Keratinocyte (primary cell): ENCODE data around the gene GRAMD1B. TPM values are rescaled to one million over a fixed set of nuclear protein-coding genes. Genes with fewer than 3 reads are reported as not detected.

ENCODE experiments used
- DNase-seq: peaks from one replicate; pipeline ENCODE4 v3.0.0-alpha.2; 2011; ENCODE audit warnings: low read depth, missing footprints, low spot score
- FAIRE-seq: peaks from 2 replicates; lab custom pipeline; 2011; peaks lifted over from hg19 to GRCh38; lab: Jason Lieb, UNC
- H2AFZ ChIP-seq: 2 replicates; pipeline ENCODE4 v1.6.0; 2012; ENCODE audit warnings: low read length, control low read depth, inconsistent platforms; ENCODE audit not compliant: control insufficient read depth
- H3K27ac ChIP-seq: 2 replicates; pipeline ENCODE4 v1.5.1; 2011; ENCODE audit warnings: low read length; ENCODE audit not compliant: control insufficient read depth, insufficient read depth
- H3K27me3 ChIP-seq: 3 replicates; pipeline ENCODE4 v1.6.0; 2011; ENCODE audit warnings: low read length; ENCODE audit not compliant: control insufficient read depth, insufficient read depth; ENCODE audit errors: extremely low read depth
- H3K36me3 ChIP-seq, 2 experiments: 2 replicates in 1 of 2; 3 replicates in 1 of 2; pipeline ENCODE4 v1.5.1; 2011; ENCODE audit warnings: low read length in 2 of 2, mild to moderate bottlenecking in 1 of 2; ENCODE audit not compliant: control insufficient read depth in 2 of 2, insufficient read depth in 2 of 2; ENCODE audit errors: extremely low read depth in 1 of 2
- H3K4me1 ChIP-seq: 3 replicates; pipeline ENCODE4 v1.5.1; 2011; ENCODE audit warnings: low read length; ENCODE audit not compliant: control insufficient read depth, insufficient read depth; ENCODE audit errors: extremely low read depth
- H3K4me2 ChIP-seq: 3 replicates; pipeline ENCODE4 v1.6.0; 2011; ENCODE audit warnings: low read depth, low read length; ENCODE audit not compliant: control insufficient read depth, insufficient read depth; ENCODE audit errors: extremely low read depth
- H3K4me3 ChIP-seq, 3 experiments: fragments of 200-600 bp in 1 of 3; sonication (generic) in 1 of 3; 2 replicates in 2 of 3; 3 replicates in 1 of 3; pipeline ENCODE4 v1.5.1; 2011 to 2016; ENCODE audit warnings: low read length in 3 of 3, mild to moderate bottlenecking in 3 of 3, control low read depth in 2 of 3, inconsistent platforms in 1 of 3, low read depth in 1 of 3, mixed read lengths in 1 of 3, mixed run types in 1 of 3, moderate library complexity in 1 of 3; ENCODE audit not compliant: control insufficient read depth in 2 of 3, insufficient read depth in 2 of 3; ENCODE audit errors: extremely low read depth in 1 of 3
- H3K79me2 ChIP-seq: 2 replicates; pipeline ENCODE4 v1.6.0; 2012; ENCODE audit warnings: low read length; ENCODE audit not compliant: control insufficient read depth, insufficient read depth
- H3K9ac ChIP-seq: 3 replicates; pipeline ENCODE4 v1.6.0; 2011; ENCODE audit warnings: low read length; ENCODE audit not compliant: control insufficient read depth, insufficient read depth; ENCODE audit errors: extremely low read depth
- H3K9me1 ChIP-seq: 3 replicates; pipeline ENCODE4 v1.6.0; 2011; ENCODE audit warnings: low read length; ENCODE audit not compliant: control insufficient read depth, insufficient read depth; ENCODE audit errors: extremely low read depth
- H3K9me3 ChIP-seq: 2 replicates; pipeline ENCODE4 v1.5.1; 2012; ENCODE audit warnings: low read depth, low read length; ENCODE audit not compliant: control insufficient read depth
- H4K20me1 ChIP-seq: 3 replicates; pipeline ENCODE4 v1.6.0; 2011; ENCODE audit warnings: low read length; ENCODE audit not compliant: control insufficient read depth, insufficient read depth; ENCODE audit errors: extremely low read depth
- EZH2 ChIP-seq: IDR thresholded peaks from one replicate; pipeline ENCODE4 v1.6.1; 2012; ENCODE audit warnings: inconsistent platforms, mild to moderate bottlenecking, low read length, moderate library complexity
- dilution Hi-C: fragments of 300-500 bp; cut with MboI; formaldehyde crosslinking; loops from one replicate; pipeline ENCODE4 v1.7.0; 2020; ENCODE audit warnings: low sequenced_read_pairs; ENCODE audit not compliant: extremely low pct_ligation_motif_present
- polyA plus RNA-seq, 5 experiments: library from polyadenylated mRNA; depleted of rRNA in 3 of 5; stranded (reverse) in 3 of 5; stranded (forward) in 1 of 5; unstranded in 1 of 5; fragments of >200 nt; gene quantifications; 1 replicate in 1 of 5; 2 replicates in 3 of 5; 3 replicates in 1 of 5; pipeline versions ENCODE4 v1.2.1 to v1.2.3, GENCODE V29; 2011 to 2012; ENCODE audit warnings: missing spikeins in 2 of 5, low read depth in 1 of 5, low replicate concordance in 1 of 5
- TF ChIP-seq, protein P1 (sequence below), 3 experiments: IDR thresholded peaks in 1 of 3; conservative IDR thresholded peaks in 1 of 3; optimal IDR thresholded peaks in 1 of 3; 2 replicates in 2 of 3; 3 replicates in 1 of 3; pipeline versions ENCODE3 to v1.5.1; 2011; ENCODE audit warnings: low read length in 3 of 3, mild to moderate bottlenecking in 3 of 3, moderate library complexity in 2 of 3, control low read depth in 1 of 3, inconsistent platforms in 1 of 3; ENCODE audit not compliant: insufficient read depth in 2 of 3; ENCODE audit errors: extremely low read depth in 1 of 3

Gene GRAMD1B
- polyA plus RNA-seq, 1 donor (not counting 4 experiments of a cell fraction or from before 2014, with no cell fraction given): 0.04 TPM

DNA sequence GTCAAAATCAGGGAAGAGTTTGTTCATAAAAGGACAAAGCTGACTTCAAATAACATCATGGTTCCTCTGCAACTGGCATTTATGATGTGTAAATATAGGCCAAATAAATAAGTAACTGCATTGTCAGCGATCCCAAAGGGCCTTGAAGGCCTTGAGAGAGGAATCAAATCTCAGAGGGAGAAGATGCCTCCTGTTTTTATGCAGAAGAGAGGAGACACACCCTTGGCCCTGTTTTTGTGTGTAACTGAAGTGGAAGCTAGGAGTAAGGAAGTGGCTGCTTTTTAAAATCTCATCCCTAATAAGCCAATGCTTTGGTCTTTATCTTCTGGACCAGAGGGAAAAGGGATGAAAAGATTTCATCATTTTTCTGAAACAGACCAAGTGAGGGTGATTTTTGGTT, 240.0 kb downstream of the GRAMD1B start:
- Histone ChIP-seq H3K9ac (no peak overlapping the region), H3K9me3 (no peaks in the 10 kb centered on the region), H3K9me1 (no peaks in the 10 kb centered on the region), H3K4me3 (no peak overlapping the region), H2AFZ (no peak overlapping the region), H3K79me2 (no peaks in the 10 kb centered on the region), H4K20me1 (no peaks in the 10 kb centered on the region), H3K36me3 (no peaks in the 10 kb centered on the region), H3K4me1 (no peaks in the 10 kb centered on the region), H3K27ac (no peak overlapping the region), H3K27me3 (no peaks in the 10 kb centered on the region), H3K4me2 (no peak overlapping the region)
- dilution Hi-C loops: no loop called here
- DNase-seq (no peak), FAIRE-seq (no peak)
- TF ChIP-seq EZH2: no peak
- TF ChIP-seq, protein P1, sequence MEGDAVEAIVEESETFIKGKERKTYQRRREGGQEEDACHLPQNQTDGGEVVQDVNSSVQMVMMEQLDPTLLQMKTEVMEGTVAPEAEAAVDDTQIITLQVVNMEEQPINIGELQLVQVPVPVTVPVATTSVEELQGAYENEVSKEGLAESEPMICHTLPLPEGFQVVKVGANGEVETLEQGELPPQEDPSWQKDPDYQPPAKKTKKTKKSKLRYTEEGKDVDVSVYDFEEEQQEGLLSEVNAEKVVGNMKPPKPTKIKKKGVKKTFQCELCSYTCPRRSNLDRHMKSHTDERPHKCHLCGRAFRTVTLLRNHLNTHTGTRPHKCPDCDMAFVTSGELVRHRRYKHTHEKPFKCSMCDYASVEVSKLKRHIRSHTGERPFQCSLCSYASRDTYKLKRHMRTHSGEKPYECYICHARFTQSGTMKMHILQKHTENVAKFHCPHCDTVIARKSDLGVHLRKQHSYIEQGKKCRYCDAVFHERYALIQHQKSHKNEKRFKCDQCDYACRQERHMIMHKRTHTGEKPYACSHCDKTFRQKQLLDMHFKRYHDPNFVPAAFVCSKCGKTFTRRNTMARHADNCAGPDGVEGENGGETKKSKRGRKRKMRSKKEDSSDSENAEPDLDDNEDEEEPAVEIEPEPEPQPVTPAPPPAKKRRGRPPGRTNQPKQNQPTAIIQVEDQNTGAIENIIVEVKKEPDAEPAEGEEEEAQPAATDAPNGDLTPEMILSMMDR (optimal IDR thresholded peaks at IDR 0.05 in 1 of 3, IDR thresholded peaks at IDR 0.05 in 1 of 3, conservative IDR thresholded peaks at IDR 0.05 in 1 of 3; ENCODE audit: extremely low read depth in 1 of 3, insufficient read depth in 2 of 3, low read length in 3 of 3): no peak

DNA sequence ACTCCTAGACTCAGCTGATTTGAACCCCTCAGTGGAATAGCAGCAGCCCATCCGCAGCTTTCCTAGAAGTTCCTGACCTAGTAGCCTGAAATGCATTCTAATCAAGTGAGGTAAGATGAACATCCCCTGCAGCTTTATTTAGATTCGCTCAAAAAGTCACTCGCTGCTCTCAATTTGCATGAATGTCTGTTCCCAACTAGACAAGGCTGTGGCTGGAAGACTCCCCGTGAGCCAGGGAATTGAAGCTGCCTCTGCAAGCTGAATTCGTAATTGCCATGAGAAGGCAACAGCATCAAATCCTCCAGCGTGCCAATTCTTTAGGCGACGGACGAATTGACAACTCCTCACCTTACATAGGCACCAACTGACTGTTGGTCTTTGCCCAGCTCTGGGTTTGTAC, 241.5 kb downstream of the GRAMD1B start:
- Histone ChIP-seq H3K9me1 (no peaks in the 10 kb centered on the region), H3K79me2 (no peaks in the 10 kb centered on the region), H3K36me3 (no peaks in the 10 kb centered on the region), H3K9ac (no peak overlapping the region), H3K4me1 (no peaks in the 10 kb centered on the region), H3K4me3 (no peak overlapping the region), H3K9me3 (no peaks in the 10 kb centered on the region), H2AFZ (no peak overlapping the region), H3K4me2 (no peak overlapping the region), H4K20me1 (no peaks in the 10 kb centered on the region), H3K27me3 (peaks cover 3% of the 10 kb centered on the region), H3K27ac (no peak overlapping the region)
- no peak for FAIRE-seq
- dilution Hi-C loops: no loop called here
- DNase-seq: no peak
- no peak for TF ChIP-seq EZH2
- TF ChIP-seq, protein P1 (optimal IDR thresholded peaks at IDR 0.05 in 1 of 3, IDR thresholded peaks at IDR 0.05 in 1 of 3, conservative IDR thresholded peaks at IDR 0.05 in 1 of 3; ENCODE audit: extremely low read depth in 1 of 3, insufficient read depth in 2 of 3, low read length in 3 of 3): no peak
